GM10248 (cell line): ENCODE data around the gene DMRTC1B.
"Not testable (repeated sequence)": the region's sequence is repeated elsewhere in the genome, so short reads cannot be mapped to it uniquely, and the experiment has no call there.

Source experiments
- CTCF ChIA-PET: fragments of 300-600 bp; sonication (Branson Sonifier 250); formaldehyde crosslinking; extraction: SDS; loops from one replicate; lab custom pipeline; 2021; ENCODE audit warnings: antibody characterized with exemption; lab: Yijun Ruan, JAX
- POLR2A ChIA-PET: fragments of 350-650 bp; sonication (Branson Sonifier 250); formaldehyde crosslinking; extraction: SDS; loops from one replicate; lab custom pipeline; 2020; ENCODE audit warnings: antibody characterized with exemption; lab: Yijun Ruan, JAX
- DNase-seq: peaks from one replicate; pipeline ENCODE4 v3.0.0; 2012; ENCODE audit errors: extremely low spot score
- CTCF ChIP-seq: IDR thresholded peaks from 2 replicates; pipeline ENCODE4 v1.5.1; 2012; ENCODE audit warnings: mild to moderate bottlenecking, low read depth; ENCODE audit errors: extremely low read depth, missing control alignments, control extremely low read depth

Gene DMRTC1B

GRCh38 chrX:72776653-72777466, at the start of gene DMRTC1B:
Gene DMRTC1B (plus strand): TSS chrX:72776890. CDS start chrX:72845136, 68,246 bp downstream.
- CTCF ChIA-PET, POLR2A ChIA-PET, DNase-seq: not testable (repeated sequence)

GRCh38 chrX:72727846-72728245, 48.8 kb upstream of the DMRTC1B start:
- ChIA-PET CTCF (no interaction called here), POLR2A (no interaction called here)
- DNase-seq = no peak
- TF ChIP-seq CTCF = no peak

- CTCF ChIA-PET, POLR2A ChIA-PET, DNase-seq: not testable (repeated sequence)
Observed at GRCh38 chrX:72733636-72734035, 43.1 kb upstream of the DMRTC1B start.

GRCh38 chrX:72735561-72735960, 41.1 kb upstream of the DMRTC1B start:
- POLR2A ChIA-PET = no interaction called here
- CTCF ChIA-PET = no interaction called here
- no peak for DNase-seq
- TF ChIP-seq CTCF = no peak

- CTCF ChIA-PET, DNase-seq, POLR2A ChIA-PET: not testable (repeated sequence)
Observed at GRCh38 chrX:72745546-72745945, 31.1 kb upstream of the DMRTC1B start.

- POLR2A ChIA-PET, DNase-seq, CTCF ChIA-PET: not testable (repeated sequence)
Observed at GRCh38 chrX:72748545-72748944, 28.1 kb upstream of the DMRTC1B start.

- POLR2A ChIA-PET, CTCF ChIA-PET, DNase-seq: not testable (repeated sequence)
Observed at GRCh38 chrX:72760454-72760853, 16.2 kb upstream of the DMRTC1B start.

- CTCF ChIA-PET, POLR2A ChIA-PET, DNase-seq: not testable (repeated sequence)
Observed at GRCh38 chrX:72777467-72777790, 739 bp downstream of the DMRTC1B start.

- POLR2A ChIA-PET, DNase-seq, CTCF ChIA-PET: not testable (repeated sequence)
Observed at GRCh38 chrX:72778146-72778545, 1.5 kb downstream of the DMRTC1B start.

- POLR2A ChIA-PET, DNase-seq, CTCF ChIA-PET: not testable (repeated sequence)
Observed at GRCh38 chrX:72782560-72782959, 5.9 kb downstream of the DMRTC1B start, which contains the start of gene FAM236B. Gene FAM236B (minus strand): TSS chrX:72782660. CDS start chrX:72782560, 100 bp downstream.

- POLR2A ChIA-PET, CTCF ChIA-PET, DNase-seq: not testable (repeated sequence)
Observed at GRCh38 chrX:72783365-72783936, 6.8 kb downstream of the DMRTC1B start.

- CTCF ChIA-PET, POLR2A ChIA-PET, DNase-seq: not testable (repeated sequence)
Observed at GRCh38 chrX:72783964-72784363, 7.3 kb downstream of the DMRTC1B start.

- DNase-seq, CTCF ChIA-PET, POLR2A ChIA-PET: not testable (repeated sequence)
Observed at GRCh38 chrX:72788142-72788541, 11.5 kb downstream of the DMRTC1B start.

- CTCF ChIA-PET, POLR2A ChIA-PET, DNase-seq: not testable (repeated sequence)
Observed at GRCh38 chrX:72790390-72790789, 13.7 kb downstream of the DMRTC1B start.

- POLR2A ChIA-PET, DNase-seq, CTCF ChIA-PET: not testable (repeated sequence)
Observed at GRCh38 chrX:72808110-72808509, 31.4 kb downstream of the DMRTC1B start, which contains the start of gene FAM236D. Gene FAM236D (minus strand): TSS chrX:72808210. CDS start chrX:72808110, 100 bp downstream.

- POLR2A ChIA-PET, DNase-seq, CTCF ChIA-PET: not testable (repeated sequence)
Observed at GRCh38 chrX:72830701-72831100, 54.0 kb downstream of the DMRTC1B start.
